ENCODE measurements around the gene RTN4R.
"Not testable (repeated sequence)": the region's sequence is repeated elsewhere in the genome, so short reads cannot be mapped to it uniquely, and the experiment has no call there.

RTN4R gene

DNA sequence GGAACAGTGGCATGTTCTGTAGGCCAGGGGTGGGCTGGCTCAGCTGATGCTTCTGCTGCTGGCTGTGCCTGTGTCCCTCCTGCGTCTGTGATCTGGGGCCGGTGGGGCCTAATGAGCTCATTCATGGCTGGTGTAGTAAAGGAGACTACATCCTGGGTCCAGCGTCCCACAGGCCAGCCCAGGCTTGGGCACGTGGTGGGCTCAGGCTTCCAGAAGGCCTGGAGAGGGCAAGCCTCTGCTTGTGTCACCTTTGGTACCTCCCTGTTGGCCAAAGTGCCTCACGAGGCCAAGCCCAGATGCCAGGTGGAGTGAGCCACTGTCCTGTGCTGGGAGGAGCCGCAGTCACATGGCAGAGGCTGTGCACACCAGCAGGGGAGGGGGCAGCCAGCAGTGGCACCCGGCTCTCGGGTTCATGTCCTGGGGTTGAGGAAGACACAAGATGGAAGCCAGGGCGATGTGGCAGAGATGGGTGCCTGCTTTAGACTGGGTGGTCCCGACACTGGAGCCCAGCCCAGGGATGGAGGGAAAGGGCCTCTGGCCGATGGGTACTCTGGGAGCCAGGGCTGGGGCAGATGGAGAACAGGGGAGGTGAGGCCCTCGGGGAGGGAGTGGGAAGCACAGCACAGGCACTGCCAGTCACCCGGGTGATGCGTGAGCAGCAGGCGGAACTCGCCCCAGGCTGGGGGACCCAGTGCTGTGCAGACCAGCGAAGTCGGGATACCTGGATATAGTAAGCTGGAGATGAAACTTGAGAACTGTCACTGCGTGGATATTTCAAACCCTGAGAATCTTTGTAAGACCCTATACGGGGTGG is 43.3 kb upstream of the RTN4R start:
- H3K4me1 ChIP-seq (ENCODE audit: control insufficient read depth, insufficient read depth, low read length); H3K27me3 ChIP-seq (replicated peaks; ENCODE audit: control insufficient read depth, insufficient read depth, low read length); H3K9ac ChIP-seq (ENCODE audit: low read length); H3K9me3 ChIP-seq (ENCODE audit: control insufficient read depth, low read length); H3K36me3 ChIP-seq (ENCODE audit: control insufficient read depth, insufficient read depth, low read length, severe bottlenecking); H3K4me3 ChIP-seq (ENCODE audit: low read length); DNase-seq (ENCODE audit: low read depth): not testable (repeated sequence)

DNA sequence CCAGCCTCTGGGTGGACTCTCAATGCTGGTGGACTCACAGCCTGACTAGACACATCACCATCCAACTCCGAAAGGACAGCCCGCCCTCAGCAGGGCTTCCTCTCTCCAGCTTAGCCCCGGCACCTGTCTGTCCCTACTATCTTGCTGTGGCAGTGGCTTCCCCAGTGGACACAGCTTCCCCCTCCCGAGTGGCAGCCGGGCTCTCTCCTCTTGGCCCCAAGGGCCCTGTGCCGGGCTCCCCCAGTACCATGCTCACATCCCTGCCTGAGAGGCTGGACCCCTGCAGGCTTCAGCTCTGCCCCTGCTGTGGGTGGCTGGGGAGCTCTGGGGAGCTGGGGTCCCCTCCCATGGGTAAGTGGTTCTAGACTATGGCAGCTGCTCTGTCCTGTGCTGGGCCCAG is 42.7 kb upstream of the RTN4R start:
- not testable (repeated sequence) for DNase-seq (ENCODE audit: low read depth)

DNA sequence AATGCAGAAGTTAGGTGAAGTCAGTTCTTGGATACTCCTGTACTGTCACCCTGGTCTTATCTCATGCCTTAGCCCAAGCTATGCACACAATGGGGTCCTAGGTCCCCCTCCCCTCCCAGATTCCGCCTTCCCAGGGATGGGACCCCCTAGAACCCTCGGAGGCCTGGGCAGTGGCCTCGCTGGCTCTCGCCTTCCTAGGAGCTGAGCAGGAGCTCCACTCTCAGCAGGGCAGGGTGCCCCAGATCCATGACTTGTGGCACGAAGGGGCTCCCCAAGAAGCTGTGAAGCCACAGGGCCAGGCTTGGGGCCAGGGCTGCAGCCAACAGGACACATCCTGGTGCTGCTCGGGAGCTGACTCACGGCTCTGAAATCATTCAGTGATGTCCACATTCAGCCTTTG is 42.1 kb upstream of the RTN4R start:
- H3K9ac ChIP-seq (ENCODE audit: low read length); H3K9me3 ChIP-seq (ENCODE audit: control insufficient read depth, low read length); DNase-seq (ENCODE audit: low read depth); H3K4me3 ChIP-seq (ENCODE audit: low read length); H3K27me3 ChIP-seq (replicated peaks; ENCODE audit: control insufficient read depth, insufficient read depth, low read length); H3K4me1 ChIP-seq (ENCODE audit: control insufficient read depth, insufficient read depth, low read length); H3K36me3 ChIP-seq (ENCODE audit: control insufficient read depth, insufficient read depth, low read length, severe bottlenecking): not testable (repeated sequence)

More for the DNA sequence above, 42.7 kb upstream of the RTN4R start:
- H3K27me3 ChIP-seq (replicated peaks; ENCODE audit: control insufficient read depth, insufficient read depth, low read length); H3K4me1 ChIP-seq (ENCODE audit: control insufficient read depth, insufficient read depth, low read length); H3K9ac ChIP-seq (ENCODE audit: low read length); H3K9me3 ChIP-seq (ENCODE audit: control insufficient read depth, low read length); H3K4me3 ChIP-seq (ENCODE audit: low read length); H3K36me3 ChIP-seq (ENCODE audit: control insufficient read depth, insufficient read depth, low read length, severe bottlenecking): not testable (repeated sequence)

DNA sequence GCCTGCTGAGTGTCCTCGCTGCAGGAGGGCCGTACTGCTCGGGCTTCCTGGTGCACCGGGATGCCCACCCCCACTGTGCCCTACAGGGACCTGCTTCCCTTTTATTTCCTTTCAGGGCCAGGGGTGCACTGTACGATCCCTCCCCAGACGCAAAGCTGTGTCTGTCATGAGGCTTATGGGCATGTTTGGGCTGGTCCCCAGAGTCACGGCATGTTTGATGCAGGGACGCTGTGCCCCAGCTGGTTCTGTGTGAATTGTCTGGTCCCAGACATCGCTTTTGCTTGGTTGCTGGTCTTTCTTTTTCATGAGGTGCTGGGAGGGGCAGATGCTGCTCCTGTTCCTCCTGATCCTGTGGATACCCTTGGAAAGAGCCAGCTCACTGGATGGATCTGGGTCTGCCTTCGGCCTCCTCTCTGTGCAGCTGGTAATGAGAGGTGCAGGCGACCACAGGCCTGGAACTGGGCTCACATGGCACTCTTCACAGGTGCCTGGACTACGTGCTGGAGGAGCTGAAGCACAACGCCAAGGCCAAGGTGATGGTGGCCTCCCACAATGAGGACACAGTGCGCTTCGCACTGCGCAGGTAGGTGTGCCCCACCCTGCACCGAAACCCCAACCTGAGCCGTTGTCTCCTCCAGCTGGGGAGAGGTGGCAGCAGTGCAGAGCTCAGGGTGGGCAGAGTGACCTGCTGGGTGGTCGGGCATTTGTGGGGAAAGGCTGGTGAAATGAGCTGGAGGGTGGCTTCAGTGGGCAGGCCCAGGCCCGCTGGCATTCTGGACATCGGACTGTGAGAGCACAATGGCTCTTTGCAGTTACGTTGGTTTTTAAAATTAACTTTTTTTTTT is 40.9 kb upstream of the RTN4R start:
- H3K9me3 ChIP-seq (ENCODE audit: control insufficient read depth, low read length); DNase-seq (ENCODE audit: low read depth); H3K27me3 ChIP-seq (replicated peaks; ENCODE audit: control insufficient read depth, insufficient read depth, low read length); H3K9ac ChIP-seq (ENCODE audit: low read length); H3K4me1 ChIP-seq (ENCODE audit: control insufficient read depth, insufficient read depth, low read length); H3K36me3 ChIP-seq (ENCODE audit: control insufficient read depth, insufficient read depth, low read length, severe bottlenecking); H3K4me3 ChIP-seq (ENCODE audit: low read length): not testable (repeated sequence)

DNA sequence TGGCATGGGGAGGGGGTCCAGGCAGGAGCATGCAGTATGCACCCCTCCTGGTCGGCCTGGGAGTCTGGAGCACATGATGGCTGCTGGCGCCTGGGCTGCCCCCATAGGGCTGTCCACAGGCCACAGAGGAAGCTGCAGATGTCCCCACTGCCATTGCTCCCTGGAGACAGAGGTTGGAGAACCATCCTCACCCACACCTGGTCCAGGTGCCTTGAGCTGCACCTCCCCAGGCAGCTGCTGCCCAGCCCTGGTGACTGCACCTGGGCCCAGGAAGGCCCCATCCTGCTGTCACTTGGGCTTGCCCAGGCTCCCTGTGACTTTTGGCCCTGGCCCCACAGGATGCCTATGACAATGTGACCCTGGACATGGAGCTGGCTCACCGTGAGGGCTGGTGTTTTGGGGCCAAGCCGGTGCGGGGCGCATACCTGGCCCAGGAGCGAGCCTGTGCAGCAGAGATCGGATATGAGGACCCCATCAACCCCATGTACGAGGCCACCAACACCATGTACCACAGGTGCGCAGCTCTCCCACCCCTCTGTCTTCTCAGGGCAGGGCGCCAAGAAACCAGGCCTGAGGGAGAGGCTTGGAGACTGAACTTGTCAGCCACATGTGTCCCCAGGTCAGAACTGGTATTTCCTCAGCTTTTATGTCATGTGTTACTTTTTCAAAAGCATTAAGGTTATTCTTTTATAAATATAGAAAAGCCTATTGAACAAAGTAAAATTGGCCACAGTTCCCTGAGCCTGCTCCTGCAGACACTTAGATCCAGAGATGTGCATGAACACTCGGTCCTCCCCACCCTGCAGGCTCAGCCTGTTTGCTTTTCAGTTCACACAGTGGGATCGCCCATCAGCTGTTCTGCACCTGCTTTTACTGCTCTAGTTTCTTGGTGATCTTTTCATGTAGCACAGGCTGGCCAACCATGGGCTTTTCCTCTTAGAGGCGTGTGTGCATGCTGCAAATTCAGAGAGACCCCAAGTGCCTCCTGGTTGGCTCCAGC is 39.6 kb upstream of the RTN4R start:
- DNase-seq (ENCODE audit: low read depth); H3K9me3 ChIP-seq (ENCODE audit: control insufficient read depth, low read length); H3K27me3 ChIP-seq (replicated peaks; ENCODE audit: control insufficient read depth, insufficient read depth, low read length); H3K4me1 ChIP-seq (ENCODE audit: control insufficient read depth, insufficient read depth, low read length); H3K36me3 ChIP-seq (ENCODE audit: control insufficient read depth, insufficient read depth, low read length, severe bottlenecking); H3K9ac ChIP-seq (ENCODE audit: low read length); H3K4me3 ChIP-seq (ENCODE audit: low read length): not testable (repeated sequence)

DNA sequence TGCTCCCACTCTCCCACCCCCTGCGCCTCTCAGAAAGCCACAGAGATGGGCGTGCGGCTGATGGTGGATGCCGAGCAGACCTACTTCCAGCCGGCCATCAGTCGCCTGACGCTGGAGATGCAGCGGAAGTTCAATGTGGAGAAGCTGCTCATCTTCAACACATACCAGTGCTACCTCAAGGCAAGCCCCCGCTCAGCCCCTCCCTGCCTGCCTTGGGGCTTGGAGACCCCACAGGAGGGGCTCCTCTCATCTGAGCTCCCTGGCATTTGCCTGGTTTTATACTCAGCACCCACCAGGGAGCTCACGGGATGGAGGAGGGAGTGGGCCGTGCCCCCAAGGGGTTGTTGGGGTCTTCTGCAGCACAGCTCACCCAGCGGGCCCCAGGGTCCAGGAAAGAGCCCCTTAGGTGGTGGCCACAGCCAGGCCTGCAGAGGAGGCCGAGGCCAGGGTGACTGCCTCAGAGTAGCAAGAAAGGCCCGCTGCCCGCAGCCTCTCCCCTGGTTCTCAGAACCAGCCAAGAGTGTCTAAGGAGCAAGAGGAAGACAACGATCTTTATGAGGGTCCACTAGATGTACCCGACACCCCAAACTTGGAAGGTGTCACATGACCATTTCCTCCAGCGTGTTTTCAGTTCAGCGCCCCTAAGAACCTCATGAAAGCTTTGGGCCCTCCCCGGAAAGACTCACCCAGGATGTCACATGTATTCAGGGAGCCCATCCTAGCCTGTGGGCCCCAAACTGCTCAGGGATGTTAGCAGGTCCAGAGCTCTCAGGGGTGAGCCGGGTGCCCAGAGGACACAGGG is 38.7 kb upstream of the RTN4R start:
- H3K9me3 ChIP-seq (ENCODE audit: control insufficient read depth, low read length); DNase-seq (ENCODE audit: low read depth); H3K4me1 ChIP-seq (ENCODE audit: control insufficient read depth, insufficient read depth, low read length); H3K36me3 ChIP-seq (ENCODE audit: control insufficient read depth, insufficient read depth, low read length, severe bottlenecking); H3K27me3 ChIP-seq (replicated peaks; ENCODE audit: control insufficient read depth, insufficient read depth, low read length); H3K4me3 ChIP-seq (ENCODE audit: low read length); H3K9ac ChIP-seq (ENCODE audit: low read length): not testable (repeated sequence)

DNA sequence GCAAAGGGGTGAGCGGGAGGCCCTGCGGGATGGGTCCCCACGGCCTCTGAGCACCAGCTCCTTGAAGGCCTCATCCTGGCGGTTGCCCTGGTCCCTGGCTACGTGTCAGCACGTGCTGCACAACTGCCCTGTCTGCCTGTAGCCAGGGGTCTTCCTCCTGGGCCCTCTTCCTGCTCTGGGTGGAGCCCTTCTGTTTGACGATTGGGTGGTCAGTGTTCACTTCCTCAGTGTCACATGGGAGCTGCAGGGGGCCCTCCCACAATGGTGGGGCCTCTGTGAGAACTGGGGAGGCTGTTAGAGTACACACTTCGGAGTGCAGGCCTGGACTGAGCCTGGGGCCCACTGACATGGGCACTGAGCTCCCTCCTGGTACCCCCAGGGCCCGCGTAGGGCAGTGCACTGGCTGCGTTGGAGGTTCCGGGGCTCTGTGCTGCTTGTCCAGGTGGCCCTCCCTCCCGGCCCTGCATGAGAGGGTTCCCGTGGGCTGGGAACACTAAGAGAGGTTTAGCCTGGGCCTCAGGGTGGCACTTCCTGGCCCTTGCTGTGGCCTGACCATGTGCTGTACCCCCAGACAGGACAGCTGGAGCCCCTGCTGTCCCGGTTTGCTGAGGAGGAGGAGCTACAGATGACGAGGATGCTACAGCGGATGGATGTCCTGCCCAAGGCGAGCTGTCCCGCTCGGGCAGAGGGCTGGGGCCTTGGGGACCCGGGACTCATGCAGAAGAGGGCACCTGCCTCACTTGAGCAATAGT is 38.0 kb upstream of the RTN4R start:
- Histone ChIP-seq H3K27me3 (replicated peaks; ENCODE audit: control insufficient read depth, insufficient read depth, low read length) (peaks cover 10% of the 10 kb centered on the region), H3K9me3 (ENCODE audit: control insufficient read depth, low read length) (no peaks in the 10 kb centered on the region), H3K4me3 (ENCODE audit: low read length) (no peak overlapping the region), H3K36me3 (ENCODE audit: control insufficient read depth, insufficient read depth, low read length, severe bottlenecking) (no peaks in the 10 kb centered on the region), H3K4me1 (ENCODE audit: control insufficient read depth, insufficient read depth, low read length) (no peaks in the 10 kb centered on the region), H3K9ac (ENCODE audit: low read length) (no peak overlapping the region)
- no peak for DNase-seq (ENCODE audit: low read depth)

DNA sequence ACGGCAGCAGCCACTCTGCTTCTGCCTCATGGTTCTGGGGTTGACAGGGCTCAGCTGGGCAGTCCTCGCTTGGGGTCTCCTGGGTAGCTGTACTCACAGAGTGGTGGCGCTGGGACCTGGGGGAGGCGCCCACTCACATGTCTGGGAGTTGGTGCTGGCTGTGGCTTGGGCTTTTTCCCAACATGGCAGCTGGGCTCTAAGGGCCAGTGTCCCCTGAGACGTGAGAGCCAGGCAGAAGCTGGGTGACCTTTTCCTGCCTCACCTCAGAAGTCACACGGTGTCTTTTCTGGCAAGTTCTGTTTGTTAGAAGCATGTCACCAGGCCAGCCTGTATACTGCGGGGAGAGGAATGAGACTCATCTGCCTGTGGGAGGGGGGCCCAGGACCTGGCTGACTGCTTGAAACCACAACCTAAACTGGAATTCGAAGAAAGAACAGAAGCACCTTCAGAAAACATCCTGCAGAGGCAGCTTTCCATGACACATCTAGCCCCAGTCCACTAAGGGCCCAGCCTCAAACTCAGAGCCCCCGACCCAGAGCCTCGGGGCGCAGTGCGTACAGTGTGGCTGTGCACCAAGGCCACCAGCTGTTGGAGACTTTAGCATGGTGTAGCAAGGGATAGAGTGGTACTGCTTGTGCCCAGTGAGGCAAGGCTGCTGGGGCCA is 37.2 kb upstream of the RTN4R start:
- DNase-seq (ENCODE audit: low read depth); H3K9me3 ChIP-seq (ENCODE audit: control insufficient read depth, low read length); H3K9ac ChIP-seq (ENCODE audit: low read length); H3K4me3 ChIP-seq (ENCODE audit: low read length); H3K36me3 ChIP-seq (ENCODE audit: control insufficient read depth, insufficient read depth, low read length, severe bottlenecking); H3K4me1 ChIP-seq (ENCODE audit: control insufficient read depth, insufficient read depth, low read length): not testable (repeated sequence)
- H3K27me3 ChIP-seq (replicated peaks; ENCODE audit: control insufficient read depth, insufficient read depth, low read length) = peaks cover 15% of the 10 kb centered on the region

DNA sequence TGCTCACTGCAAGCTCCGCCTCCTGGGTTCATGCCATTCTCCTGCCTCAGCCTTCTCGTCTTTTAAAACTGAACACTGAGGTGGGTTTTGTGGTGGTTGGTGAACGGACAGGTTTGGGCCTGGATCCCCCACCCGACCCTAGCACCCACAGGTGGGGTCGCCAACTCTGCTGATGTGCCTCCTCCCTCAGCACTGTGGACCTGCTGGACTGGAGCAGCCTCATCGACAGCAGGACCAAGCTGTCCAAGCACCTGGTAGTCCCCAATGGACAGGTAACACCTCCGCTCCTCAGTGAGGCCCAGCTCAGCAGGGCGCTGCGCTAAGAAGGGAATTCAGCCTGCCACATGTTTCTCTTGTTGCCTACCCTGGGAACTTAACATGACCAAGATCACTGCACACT is 36.5 kb upstream of the RTN4R start:
- no peaks in the 10 kb centered on the region for H3K36me3 ChIP-seq (ENCODE audit: control insufficient read depth, insufficient read depth, low read length, severe bottlenecking)
- peaks cover 3% of the 10 kb centered on the region for H3K4me1 ChIP-seq (ENCODE audit: control insufficient read depth, insufficient read depth, low read length)
- H3K9ac ChIP-seq (ENCODE audit: low read length) = no peak overlapping the region
- no peak for DNase-seq (ENCODE audit: low read depth)
- no peaks in the 10 kb centered on the region for H3K9me3 ChIP-seq (ENCODE audit: control insufficient read depth, low read length)
- H3K4me3 ChIP-seq (ENCODE audit: low read length) = no peak overlapping the region
- peaks cover 15% of the 10 kb centered on the region for H3K27me3 ChIP-seq (replicated peaks; ENCODE audit: control insufficient read depth, insufficient read depth, low read length)

DNA sequence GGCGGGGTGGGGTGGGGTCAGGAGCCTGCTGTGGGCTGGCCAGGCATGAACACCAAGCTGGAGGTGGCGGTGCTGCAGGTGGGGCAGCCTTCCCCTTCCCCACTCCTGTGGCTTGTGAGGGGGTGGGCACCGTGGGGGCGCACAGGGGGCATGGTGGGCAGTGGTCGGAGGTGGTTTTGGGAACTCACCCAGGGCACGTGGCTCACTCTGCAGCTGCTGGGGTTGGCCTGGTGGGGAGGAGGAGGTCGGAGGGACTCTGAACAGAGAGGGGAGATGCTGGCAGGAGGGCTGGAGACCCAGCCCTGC is 35.1 kb upstream of the RTN4R start:
- peaks cover 21% of the 10 kb centered on the region for H3K27me3 ChIP-seq (replicated peaks; ENCODE audit: control insufficient read depth, insufficient read depth, low read length)
- DNase-seq (ENCODE audit: low read depth); H3K4me3 ChIP-seq (ENCODE audit: low read length); H3K4me1 ChIP-seq (ENCODE audit: control insufficient read depth, insufficient read depth, low read length); H3K36me3 ChIP-seq (ENCODE audit: control insufficient read depth, insufficient read depth, low read length, severe bottlenecking); H3K9me3 ChIP-seq (ENCODE audit: control insufficient read depth, low read length); H3K9ac ChIP-seq (ENCODE audit: low read length): not testable (repeated sequence)

Data from adipocyte (in vitro differentiated cells).